Endothelial cell of umbilical vein (primary cell): ENCODE results near the gene TRAPPC2L. TPM values are rescaled to one million over a fixed set of nuclear protein-coding genes. Genes with fewer than 3 reads are reported as not detected.

ENCODE experiments used
- BruUV-seq: library from RNA; stranded (reverse); fragments of 400-500 nt; replicated peaks from 2 replicates; lab custom pipeline; 2021; lab: Mats Ljungman, UMichigan
- CTCF ChIA-PET: fragments of 300-600, 350-600 bp; sonication (Branson Sonifier 250); formaldehyde crosslinking; loops from one replicate; lab custom pipeline; 2021; ENCODE audit warnings: antibody characterized with exemption, inconsistent platforms; lab: Charles Lee
- POLR2A ChIA-PET: fragments of 300-600, 350-600 bp; sonication (Branson Sonifier 250); formaldehyde crosslinking; loops from one replicate; lab custom pipeline; 2021; ENCODE audit warnings: antibody characterized with exemption, inconsistent platforms; lab: Charles Lee
- DNase-seq: peaks from one replicate; pipeline ENCODE4 v3.0.0-alpha.2; 2011; ENCODE audit warnings: low read depth, low spot score
- FAIRE-seq: peaks from 2 replicates; lab custom pipeline; 2011; peaks lifted over from hg19 to GRCh38; lab: Jason Lieb, UNC
- H2AFZ ChIP-seq: 2 replicates; pipeline ENCODE4 v1.6.0; 2012; ENCODE audit warnings: low read depth, low read length, control low read depth, inconsistent platforms
- H3K27ac ChIP-seq: 2 replicates; pipeline ENCODE4 v1.5.1; 2011; ENCODE audit warnings: low read depth, mild to moderate bottlenecking, control low read depth, low read length, moderate library complexity; ENCODE audit not compliant: insufficient read depth
- H3K27me3 ChIP-seq, 2 experiments: 2 replicates each; pipeline versions ENCODE4 v1.6.0 to v1.6.1; 2011; ENCODE audit warnings: low read length in 2 of 2, mixed read lengths in 1 of 2; ENCODE audit not compliant: control insufficient read depth in 2 of 2, insufficient read depth in 2 of 2
- H3K36me3 ChIP-seq, 2 experiments: 2 replicates in 1 of 2; 3 replicates in 1 of 2; pipeline ENCODE4 v1.5.1; 2011; ENCODE audit warnings: low read length in 2 of 2, mild to moderate bottlenecking in 1 of 2, moderate library complexity in 1 of 2; ENCODE audit not compliant: control insufficient read depth in 2 of 2, insufficient read depth in 2 of 2; ENCODE audit errors: extremely low read depth in 1 of 2
- H3K4me1 ChIP-seq: 3 replicates; pipeline ENCODE4 v1.5.1; 2011; ENCODE audit warnings: mild to moderate bottlenecking, low read length; ENCODE audit not compliant: control insufficient read depth, insufficient read depth; ENCODE audit errors: extremely low read depth
- H3K4me2 ChIP-seq: 2 replicates; pipeline ENCODE4 v1.6.1; 2011; ENCODE audit warnings: low read length, control low read depth, mixed read lengths; ENCODE audit not compliant: insufficient read depth
- H3K4me3 ChIP-seq, 3 experiments: fragments of 200-600 bp in 1 of 3; sonication (generic), shearing (Covaris generic) in 1 of 3; replicated peaks in 1 of 3; 2 replicates each; pipeline ENCODE4 v1.5.1; 2011 to 2016; ENCODE audit warnings: control low read depth in 3 of 3, low read length in 3 of 3, mild to moderate bottlenecking in 2 of 3, inconsistent platforms in 1 of 3, low read depth in 1 of 3, moderate library complexity in 1 of 3; ENCODE audit not compliant: insufficient read depth in 1 of 3
- H3K79me2 ChIP-seq: 2 replicates; pipeline ENCODE4 v1.6.0; 2012; ENCODE audit warnings: low read length, inconsistent platforms; ENCODE audit not compliant: control insufficient read depth, insufficient read depth
- H3K9ac ChIP-seq: replicated peaks from 2 replicates; pipeline ENCODE3; 2011; ENCODE audit warnings: low read length, control low read depth; ENCODE audit not compliant: insufficient read depth; ENCODE audit errors: extremely low read depth
- H3K9me1 ChIP-seq: replicated peaks from 3 replicates; pipeline ENCODE4 v1.6.0; 2011; ENCODE audit warnings: mild to moderate bottlenecking, low read length; ENCODE audit not compliant: control insufficient read depth, insufficient read depth; ENCODE audit errors: extremely low read depth
- H3K9me3 ChIP-seq: replicated peaks from 2 replicates; pipeline ENCODE4 v1.5.1; 2012; ENCODE audit warnings: low read length, inconsistent platforms; ENCODE audit not compliant: control insufficient read depth, insufficient read depth
- H4K20me1 ChIP-seq: replicated peaks from 2 replicates; pipeline ENCODE3; 2011; ENCODE audit warnings: mild to moderate bottlenecking, low read length; ENCODE audit not compliant: control insufficient read depth, insufficient read depth; ENCODE audit errors: extremely low read depth
- CTCF ChIP-seq, 2 donors: IDR thresholded peaks; 1 replicate in 1 of 2; 2 replicates in 1 of 2; pipeline ENCODE4 v1.5.1; 2011; ENCODE audit warnings: low read length in 2 of 2, mild to moderate bottlenecking in 2 of 2, moderate library complexity in 2 of 2, control low read depth in 1 of 2, inconsistent platforms in 1 of 2, low read depth in 1 of 2; ENCODE audit not compliant: insufficient read depth in 1 of 2; ENCODE audit errors: extremely low read depth in 1 of 2
- EZH2 ChIP-seq: IDR thresholded peaks from 2 replicates; pipeline ENCODE4 v1.6.1; 2012; ENCODE audit warnings: borderline replicate concordance, low read depth, mild to moderate bottlenecking, moderate library complexity, low read length, inconsistent platforms; ENCODE audit not compliant: severe bottlenecking
- FOS ChIP-seq: IDR thresholded peaks from 2 replicates; pipeline ENCODE4 v1.6.1; 2011; ENCODE audit warnings: mild to moderate bottlenecking, low read length, moderate library complexity, borderline replicate concordance; ENCODE audit not compliant: insufficient read depth
- GATA2 ChIP-seq: IDR thresholded peaks from 2 replicates; pipeline ENCODE4 v1.7.0; 2011; ENCODE audit warnings: low read depth, mild to moderate bottlenecking, moderate library complexity, mixed read lengths, low read length; ENCODE audit not compliant: insufficient read length, insufficient read depth
- JUN ChIP-seq: IDR thresholded peaks from 2 replicates; pipeline ENCODE4 v1.6.1; 2011; ENCODE audit warnings: borderline replicate concordance, low read depth; ENCODE audit not compliant: insufficient read length, insufficient read depth
- MAX ChIP-seq: IDR thresholded peaks from 2 replicates; pipeline ENCODE4 v1.6.1; 2011; ENCODE audit not compliant: insufficient read depth, insufficient read length
- MYC ChIP-seq: IDR thresholded peaks from one replicate; pipeline ENCODE4 v1.6.1; 2011; ENCODE audit warnings: mild to moderate bottlenecking, low read depth, low read length
- POLR2A ChIP-seq: IDR thresholded peaks from 2 replicates; pipeline ENCODE4 v1.6.1; 2012; ENCODE audit warnings: low read depth, mild to moderate bottlenecking, control low read depth, low read length
- POLR2AphosphoS5 ChIP-seq: IDR thresholded peaks from 2 replicates; pipeline ENCODE4 v1.6.1; 2012; ENCODE audit warnings: low read depth, mild to moderate bottlenecking, control low read depth, low read length, moderate library complexity; ENCODE audit not compliant: insufficient read depth
- dilution Hi-C: fragments of 300-500 bp; cut with MboI; formaldehyde crosslinking; loops from one replicate; pipeline ENCODE4 v1.15.0; 2019; ENCODE audit warnings: low sequenced_read_pairs; ENCODE audit not compliant: extremely low pct_ligation_motif_present
- intact Hi-C: fragments of 100-400 bp; cut with micrococcal nuclease; formaldehyde crosslinking; loops from one replicate; pipeline ENCODE4 v1.10.0; 2022
- polyA plus RNA-seq, 4 experiments: library from polyadenylated mRNA; depleted of rRNA in 3 of 4; stranded (reverse) in 3 of 4; unstranded in 1 of 4; fragments of >200 nt; gene quantifications; 2 replicates each; pipeline versions ENCODE4 v1.2.1 to v1.2.3, GENCODE V29; 2011 to 2012; ENCODE audit warnings: missing spikeins in 1 of 4
- total RNA-seq: library from RNA; stranded (reverse); gene quantifications from 2 replicates; pipeline ENCODE4 v1.2.3, GENCODE V29; 2021

The TRAPPC2L gene
- total and polyA plus RNA-seq, 2 donors (not counting 3 experiments of a cell fraction or from before 2014, with no cell fraction given), result 61.9 to 131 TPM

- Histone ChIP-seq H3K9ac (no peak overlapping the region), H3K9me3 (no peaks in the 10 kb centered on the region), H3K4me2 (no peak overlapping the region), H3K27ac (no peak overlapping the region), H4K20me1 (no peaks in the 10 kb centered on the region), H2AFZ (no peak overlapping the region), H3K27me3 (no peaks in the 10 kb centered on the region), H3K4me1 (no peaks in the 10 kb centered on the region), H3K9me1 (no peaks in the 10 kb centered on the region), H3K4me3 (no peak overlapping the region), H3K36me3 (peaks cover 0 to 3% of the 10 kb centered on the region in 2 experiments), H3K79me2 (no peaks in the 10 kb centered on the region)
- intact Hi-C loops, result no loop called here
- no peak for FAIRE-seq
- DNase-seq, result no peak
- CTCF ChIA-PET, result interaction anchor here (2.5 kb wide), 1 partner anchor 39 kb away, joined by 11 read pairs; no protein-coding TSS in a partner anchor
- POLR2A ChIA-PET, result no interaction called here
- TF ChIP-seq GATA2 (no peak), EZH2 (no peak), MYC (no peak), FOS (no peak), MAX (no peak), POLR2A (no peak), POLR2AphosphoS5 (no peak), CTCF (IDR thresholded peaks at IDR 0.05; ENCODE audit: extremely low read depth in 1 of 2, insufficient read depth in 1 of 2, low read depth in 1 of 2, low read length in 2 of 2) (no peak), JUN (no peak)
- dilution Hi-C loops, result no loop called here
- BruUV-seq, result no TSS peak
These were observed 38.4 kb upstream of the TRAPPC2L start for GRCh38 chr16:88818575-88818874.
